ENCODE measurements around the gene RPL29.

RPL29 gene

GRCh38 chr3:51994530-51994929 is 1.2 kb downstream of the RPL29 start:
- no peak for TF ChIP-seq TCF12 (IDR thresholded peaks at IDR 0.05; ENCODE audit: low read depth)
- TF ChIP-seq, protein P1, sequence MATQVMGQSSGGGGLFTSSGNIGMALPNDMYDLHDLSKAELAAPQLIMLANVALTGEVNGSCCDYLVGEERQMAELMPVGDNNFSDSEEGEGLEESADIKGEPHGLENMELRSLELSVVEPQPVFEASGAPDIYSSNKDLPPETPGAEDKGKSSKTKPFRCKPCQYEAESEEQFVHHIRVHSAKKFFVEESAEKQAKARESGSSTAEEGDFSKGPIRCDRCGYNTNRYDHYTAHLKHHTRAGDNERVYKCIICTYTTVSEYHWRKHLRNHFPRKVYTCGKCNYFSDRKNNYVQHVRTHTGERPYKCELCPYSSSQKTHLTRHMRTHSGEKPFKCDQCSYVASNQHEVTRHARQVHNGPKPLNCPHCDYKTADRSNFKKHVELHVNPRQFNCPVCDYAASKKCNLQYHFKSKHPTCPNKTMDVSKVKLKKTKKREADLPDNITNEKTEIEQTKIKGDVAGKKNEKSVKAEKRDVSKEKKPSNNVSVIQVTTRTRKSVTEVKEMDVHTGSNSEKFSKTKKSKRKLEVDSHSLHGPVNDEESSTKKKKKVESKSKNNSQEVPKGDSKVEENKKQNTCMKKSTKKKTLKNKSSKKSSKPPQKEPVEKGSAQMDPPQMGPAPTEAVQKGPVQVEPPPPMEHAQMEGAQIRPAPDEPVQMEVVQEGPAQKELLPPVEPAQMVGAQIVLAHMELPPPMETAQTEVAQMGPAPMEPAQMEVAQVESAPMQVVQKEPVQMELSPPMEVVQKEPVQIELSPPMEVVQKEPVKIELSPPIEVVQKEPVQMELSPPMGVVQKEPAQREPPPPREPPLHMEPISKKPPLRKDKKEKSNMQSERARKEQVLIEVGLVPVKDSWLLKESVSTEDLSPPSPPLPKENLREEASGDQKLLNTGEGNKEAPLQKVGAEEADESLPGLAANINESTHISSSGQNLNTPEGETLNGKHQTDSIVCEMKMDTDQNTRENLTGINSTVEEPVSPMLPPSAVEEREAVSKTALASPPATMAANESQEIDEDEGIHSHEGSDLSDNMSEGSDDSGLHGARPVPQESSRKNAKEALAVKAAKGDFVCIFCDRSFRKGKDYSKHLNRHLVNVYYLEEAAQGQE (IDR thresholded peaks at IDR 0.05; ENCODE audit: low read depth) = no peak
- no peak for TF ChIP-seq TAF1 (IDR thresholded peaks at IDR 0.05; ENCODE audit: low read depth)
- TF ChIP-seq YY1 (IDR thresholded peaks at IDR 0.05; ENCODE audit: low read depth) = no peak

DNA sequence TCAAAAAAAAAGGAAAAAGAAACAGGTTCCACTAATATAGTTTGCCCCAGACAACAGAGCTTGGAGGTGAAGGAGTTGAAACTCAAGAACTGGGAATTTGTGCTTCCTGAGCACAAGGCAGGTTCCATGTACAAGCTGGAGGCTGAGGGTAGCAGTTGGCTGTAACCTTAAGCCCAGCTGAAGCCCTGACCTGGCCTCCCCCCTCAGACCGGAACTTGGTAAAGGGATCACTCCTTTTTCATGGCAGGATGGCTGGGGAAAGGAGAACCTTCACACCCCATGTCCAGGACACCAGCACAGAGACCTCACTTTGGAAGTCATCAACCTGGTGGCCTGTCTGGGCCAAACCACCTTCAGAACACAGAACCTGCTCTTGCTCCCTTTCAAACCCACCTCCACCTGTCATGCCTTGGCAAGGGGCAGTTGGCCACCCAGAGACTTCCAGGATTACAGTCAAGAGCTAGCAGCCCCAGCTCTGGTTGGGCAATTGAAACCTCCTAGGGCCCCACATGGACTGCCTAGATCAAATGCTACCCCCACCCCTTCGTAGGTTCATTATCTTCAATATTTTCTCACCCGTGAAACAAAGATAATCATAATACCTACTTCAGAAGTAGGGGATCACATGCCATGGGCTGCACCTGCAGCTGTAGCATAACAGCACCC is 3.5 kb downstream of the RPL29 start:
- no peak for TF ChIP-seq NFIC (IDR thresholded peaks at IDR 0.05)

GRCh38 chr3:51988286-51989146 is 7.2 kb downstream of the RPL29 start:
- no peak for TF ChIP-seq USF1 (IDR thresholded peaks at IDR 0.05)
- TF ChIP-seq FOXM1 (IDR thresholded peaks at IDR 0.05; ENCODE audit: borderline replicate concordance, low read depth) = no peak
- no peak for TF ChIP-seq TCF12 (IDR thresholded peaks at IDR 0.05; ENCODE audit: low read depth)
- no peak for TF ChIP-seq MAX (IDR thresholded peaks at IDR 0.05)
- TF ChIP-seq NFIC (IDR thresholded peaks at IDR 0.05) = no peak
- TF ChIP-seq EP300 (IDR thresholded peaks at IDR 0.05; ENCODE audit: borderline replicate concordance) = no peak
- TF ChIP-seq TEAD4 (IDR thresholded peaks at IDR 0.05) = no peak
- TF ChIP-seq CEBPB (IDR thresholded peaks at IDR 0.05) = no peak
- no peak for TF ChIP-seq YY1 (IDR thresholded peaks at IDR 0.05; ENCODE audit: low read depth)
- TF ChIP-seq ZBTB7A (IDR thresholded peaks at IDR 0.05; ENCODE audit: low read depth) = no peak
- TF ChIP-seq, protein P1 (IDR thresholded peaks at IDR 0.05; ENCODE audit: low read depth) = no peak
- TF ChIP-seq RAD21 (IDR thresholded peaks at IDR 0.05; ENCODE audit: low read depth) = no peak
- no peak for TF ChIP-seq TAF1 (IDR thresholded peaks at IDR 0.05; ENCODE audit: low read depth)
- TF ChIP-seq EGR1 (IDR thresholded peaks at IDR 0.05) = no peak
- TF ChIP-seq CREB1 (IDR thresholded peaks at IDR 0.05; ENCODE audit: low read depth) = no peak

DNA sequence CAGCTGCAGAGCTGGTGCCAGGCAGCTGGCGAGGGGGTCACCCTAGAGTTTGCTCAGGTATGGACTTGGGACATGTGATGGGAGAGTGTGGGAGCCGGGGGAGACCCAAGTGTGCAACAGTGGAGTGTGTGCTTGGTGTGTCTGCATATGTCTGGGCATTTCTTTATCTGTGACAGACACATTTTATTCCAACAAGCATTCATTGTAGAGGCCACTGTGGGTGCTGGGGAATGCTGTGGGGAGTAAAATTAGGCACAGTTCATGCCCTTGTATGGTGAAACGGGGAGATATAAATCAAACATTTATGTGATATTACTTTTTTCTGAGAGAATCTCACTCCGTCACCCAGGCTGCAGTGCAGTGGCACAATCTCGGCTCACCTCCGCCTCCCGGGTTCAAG is 8.1 kb downstream of the RPL29 start:
- TF ChIP-seq CEBPB (IDR thresholded peaks at IDR 0.05) = no peak
- no peak for TF ChIP-seq EP300 (IDR thresholded peaks at IDR 0.05; ENCODE audit: borderline replicate concordance)
- no peak for TF ChIP-seq RAD21 (IDR thresholded peaks at IDR 0.05; ENCODE audit: low read depth)
- TF ChIP-seq TEAD4 (IDR thresholded peaks at IDR 0.05) = no peak
- no peak for TF ChIP-seq ZBTB7A (IDR thresholded peaks at IDR 0.05; ENCODE audit: low read depth)
- TF ChIP-seq NFIC (IDR thresholded peaks at IDR 0.05) = no peak
- no peak for TF ChIP-seq FOXM1 (IDR thresholded peaks at IDR 0.05; ENCODE audit: borderline replicate concordance, low read depth)
- TF ChIP-seq YY1 (IDR thresholded peaks at IDR 0.05; ENCODE audit: low read depth) = no peak
- TF ChIP-seq, protein P1 (IDR thresholded peaks at IDR 0.05; ENCODE audit: low read depth) = no peak
